Activated CD4-positive, alpha-beta memory T cell treated with anti-CD3 and anti-CD28 coated beads for 36 hours (primary cell): ENCODE measurements around the gene C20orf204. TPM values are rescaled to one million over a fixed set of nuclear protein-coding genes. Genes with fewer than 3 reads are reported as not detected.
"Not testable (repeated sequence)": the region's sequence is repeated elsewhere in the genome, so short reads cannot be mapped to it uniquely, and the experiment has no call there.

ENCODE experiments used
- CTCF ChIA-PET: fragments of 350-600 bp; sonication (Branson Sonifier 250); formaldehyde crosslinking; loops from one replicate; lab custom pipeline; 2021; ENCODE audit warnings: antibody characterized with exemption, inconsistent platforms; lab: Charles Lee
- POLR2A ChIA-PET: fragments of 350-600 bp; sonication (Branson Sonifier 250); formaldehyde crosslinking; loops from one replicate; lab custom pipeline; 2021; ENCODE audit warnings: antibody characterized with exemption; lab: Charles Lee
- DNase-seq: peaks from one replicate; pipeline ENCODE4 v3.0.0-alpha.2; 2020
- H3K27ac Mint-ChIP-seq: one replicate; pipeline ENCODE4 v1.8.0; 2021; ENCODE audit warnings: mixed read lengths
- H3K27me3 Mint-ChIP-seq: one replicate; pipeline ENCODE4 v1.8.0; 2021; ENCODE audit warnings: mixed read lengths
- H3K36me3 Mint-ChIP-seq: one replicate; pipeline ENCODE4 v1.8.0; 2021; ENCODE audit warnings: mixed read lengths
- H3K4me1 Mint-ChIP-seq: one replicate; pipeline ENCODE4 v1.8.0; 2021; ENCODE audit warnings: low read depth, mixed read lengths
- H3K4me3 Mint-ChIP-seq: one replicate; pipeline ENCODE4 v1.8.0; 2021; ENCODE audit warnings: mild to moderate bottlenecking, mixed read lengths
- H3K9me3 Mint-ChIP-seq: one replicate; pipeline ENCODE4 v1.8.0; 2021; ENCODE audit warnings: mixed read lengths
- intact Hi-C: fragments of 100-400 bp; cut with micrococcal nuclease; formaldehyde crosslinking; loops from one replicate; pipeline ENCODE4 v1.15.1; 2023
- microRNA-seq: library from miRNA; unstranded; fragments of <30 nt; microRNA quantifications from one replicate; pipeline ENCODE4 v1.2.0, GENCODE V29; 2022; ENCODE audit warnings: borderline number of aligned reads, borderline microRNAs expressed, borderline replicate concordance
- total RNA-seq, 2 experiments: library from RNA; stranded (reverse); gene quantifications; one replicate each; pipeline ENCODE4 v1.2.3, GENCODE V29; 2021

Gene C20orf204
- total RNA-seq, 2 experiments from 2014 or later, result 3.1 TPM

DNA sequence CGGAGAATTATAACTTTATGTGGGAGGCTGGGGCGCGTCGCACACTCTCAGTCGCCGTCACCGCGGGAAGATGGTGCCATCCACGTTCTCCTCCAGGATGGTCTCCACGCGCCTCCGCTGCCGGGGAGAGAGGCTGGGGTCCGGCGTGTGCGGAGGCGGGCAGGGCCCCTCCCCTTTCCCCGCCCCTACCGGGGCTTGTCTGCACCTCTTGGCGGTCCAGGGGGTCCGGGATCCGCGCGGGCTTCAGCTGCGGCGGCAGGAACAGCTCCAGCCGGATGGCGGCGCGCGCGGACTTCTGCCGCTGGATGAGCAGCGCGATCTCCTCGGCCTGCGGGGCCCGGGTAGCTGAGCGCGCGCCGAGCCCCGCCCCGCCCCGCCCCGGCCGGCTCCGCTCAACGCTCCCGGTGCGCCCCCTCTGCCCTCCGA is 47.4 kb downstream of the C20orf204 start:
- peak; percentile 80 for DNase-seq
- Mint-ChIP-seq H3K4me1 (peaks cover 20% of the 10 kb centered on the region), H3K9me3 (peaks cover 9% of the 10 kb centered on the region), H3K36me3 (no peaks in the 10 kb centered on the region), H3K27ac (no peak overlapping the region), H3K4me3 (peak overlapping the region; percentile 72), H3K27me3 (peaks cover 3% of the 10 kb centered on the region)
- CTCF ChIA-PET, result interaction anchor here (0.6 to 5.1 kb wide), 17 partner anchors 8 to 447 kb away, joined by 3 to 51 read pairs (median 3); partner anchors contain the start of genes NPBWR2 and SAMD10
- intact Hi-C loops, result loop anchor here (1.0 kb wide), 1 partner anchor 37 kb away; no protein-coding TSS in a partner anchor
- POLR2A ChIA-PET, result interaction anchor here (1.3 kb wide), 1 partner anchor 298 kb away, joined by 3 read pairs; no protein-coding TSS in a partner anchor

DNA sequence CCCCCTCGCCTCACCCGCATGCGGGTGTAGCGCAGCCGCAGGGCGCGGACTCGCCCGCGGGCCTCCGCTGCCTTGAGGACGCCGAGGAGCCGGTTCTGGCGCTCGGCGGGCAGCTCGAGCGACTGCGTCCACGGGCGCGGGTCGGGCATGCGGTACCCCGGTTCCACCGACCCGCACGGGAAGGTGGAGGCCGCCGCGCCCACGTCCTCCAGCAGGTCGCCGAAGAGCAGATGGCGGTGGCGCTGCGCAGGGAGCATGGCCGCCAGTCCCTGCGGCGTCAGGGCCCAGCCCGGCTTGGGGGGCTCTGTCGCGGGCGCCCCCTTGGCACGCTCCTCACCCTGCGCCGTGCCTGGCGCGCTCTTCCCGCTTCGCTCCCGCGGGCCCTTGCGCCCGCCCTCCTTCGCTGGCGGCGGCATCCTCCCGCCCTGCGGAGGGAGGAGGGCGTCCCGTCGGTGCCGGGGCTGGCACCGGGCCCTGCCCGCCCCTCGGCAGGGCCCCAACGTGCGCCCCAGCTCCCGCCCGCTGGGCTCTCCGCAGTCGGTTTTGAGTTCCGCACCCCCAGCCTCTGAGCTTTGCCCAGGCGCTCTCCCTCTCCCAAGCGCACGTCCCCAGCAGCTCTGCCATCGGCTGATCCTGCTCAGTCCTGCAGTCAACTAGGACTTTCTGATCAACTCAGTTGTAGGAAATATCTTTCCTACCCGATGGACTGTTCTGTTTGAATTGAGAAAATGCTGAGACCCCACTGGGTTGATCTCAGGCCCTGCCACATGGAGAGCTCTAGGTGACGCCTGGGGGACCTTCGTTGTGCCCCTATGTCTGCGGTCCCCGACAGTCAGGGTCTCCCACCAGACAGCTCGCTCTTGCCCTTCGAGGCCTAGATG is 48.1 kb downstream of the C20orf204 start, which contains the start of gene LKAAEAR1:
TSS of gene LKAAEAR1 (minus strand) at position 595 of the 881 bp plus-strand sequence. CDS start at position 416, 179 bp downstream.
- POLR2A ChIA-PET, result interaction anchor here (1.2 to 1.3 kb wide), 2 partner anchors 219 to 298 kb away, joined by 3 read pairs; partner anchors contain the start of gene TPD52L2
- Mint-ChIP-seq H3K4me1 (peaks cover 20% of the 10 kb centered on the region), H3K27me3 (peaks cover 3% of the 10 kb centered on the region), H3K4me3 (peak within 1 kb of the TSS; percentile 72), H3K9me3 (peaks cover 9% of the 10 kb centered on the region), H3K36me3 (no peaks in the 10 kb centered on the region), H3K27ac (no peak within 1 kb of the TSS)
- DNase-seq, result no peak
- intact Hi-C loops, result loop anchor here (1.0 kb wide), 1 partner anchor 36 kb away; no protein-coding TSS in a partner anchor
- CTCF ChIA-PET, result interaction anchor here (0.6 to 5.1 kb wide), 17 partner anchors 9 to 202 kb away, joined by 3 to 51 read pairs (median 4); partner anchors contain the start of genes NPBWR2 and SAMD10

GRCh38 chr20:64084685-64085152 is 48.7 kb downstream of the C20orf204 start:
- Mint-ChIP-seq H3K36me3 (no peaks in the 10 kb centered on the region), H3K9me3 (peaks cover 9% of the 10 kb centered on the region), H3K27ac (no peak overlapping the region), H3K27me3 (peaks cover 3% of the 10 kb centered on the region), H3K4me3 (peak overlapping the region; percentile 67), H3K4me1 (peaks cover 20% of the 10 kb centered on the region)
- POLR2A ChIA-PET, result interaction anchor here (1.2 kb wide), 1 partner anchor 219 kb away, joined by 3 read pairs; the partner anchor contains the start of gene TPD52L2
- DNase-seq, result no peak
- CTCF ChIA-PET, result interaction anchor here (0.7 to 5.1 kb wide), 5 partner anchors 18 to 201 kb away, joined by 4 to 51 read pairs (median 11); no protein-coding TSS in a partner anchor
- intact Hi-C loops, result no loop called here

DNA sequence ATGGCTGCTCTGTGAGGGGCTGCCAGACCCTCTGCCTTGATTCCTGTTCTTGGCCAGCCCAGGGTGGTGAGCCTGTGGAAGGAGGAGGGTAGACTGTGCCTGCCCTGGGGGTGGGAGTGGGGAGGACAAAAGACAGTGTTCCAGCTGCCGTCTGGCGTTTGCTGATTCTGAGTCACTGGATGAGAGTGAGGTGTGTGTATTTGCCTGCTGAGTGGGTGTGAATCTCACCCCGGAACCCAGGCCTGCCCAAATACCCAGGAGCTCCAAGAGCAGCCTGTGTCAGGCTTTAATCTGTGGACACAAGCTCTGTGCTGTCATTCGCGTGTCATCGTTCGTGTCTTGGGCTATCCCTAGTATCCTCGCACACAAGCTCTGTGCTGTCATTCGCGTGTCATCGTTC is 50.8 kb downstream of the C20orf204 start:
- Mint-ChIP-seq H3K9me3 (peaks cover 9% of the 10 kb centered on the region), H3K4me3 (no peak overlapping the region), H3K36me3 (no peaks in the 10 kb centered on the region), H3K27me3 (peaks cover 3% of the 10 kb centered on the region), H3K4me1 (peaks cover 16% of the 10 kb centered on the region), H3K27ac (no peak overlapping the region)
- CTCF ChIA-PET, result no interaction called here
- intact Hi-C loops, result no loop called here
- POLR2A ChIA-PET, result no interaction called here
- no peak for DNase-seq

- DNase-seq, H3K36me3 Mint-ChIP-seq, intact Hi-C loops, POLR2A ChIA-PET, H3K27me3 Mint-ChIP-seq, H3K4me3 Mint-ChIP-seq, CTCF ChIA-PET, H3K9me3 Mint-ChIP-seq, H3K27ac Mint-ChIP-seq: not testable (repeated sequence)
- H3K4me1 Mint-ChIP-seq, result peaks cover 12% of the 10 kb centered on the region
These were observed 51.3 kb downstream of the C20orf204 start for GRCh38 chr20:64087226-64087825.

DNA sequence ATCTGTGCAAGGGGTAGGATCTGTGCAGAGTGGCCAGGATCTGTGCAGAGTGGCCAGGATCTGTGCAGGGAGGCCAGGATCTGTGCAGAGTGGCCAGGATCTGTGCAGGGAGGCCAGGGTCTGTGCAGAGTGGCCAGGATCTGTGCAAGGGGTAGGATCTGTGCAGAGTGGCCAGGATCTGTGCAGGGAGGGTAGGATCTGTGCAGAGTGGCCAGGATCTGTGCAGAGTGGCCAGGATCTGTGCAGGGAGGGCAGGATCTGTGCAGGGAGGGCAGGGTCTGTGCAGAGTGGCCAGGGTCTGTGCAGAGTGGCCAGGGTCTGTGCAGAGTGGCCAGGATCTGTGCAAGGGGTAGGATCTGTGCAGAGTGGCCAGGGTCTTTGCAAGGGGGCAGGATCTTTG is 52.6 kb downstream of the C20orf204 start:
- POLR2A ChIA-PET, H3K27ac Mint-ChIP-seq, H3K9me3 Mint-ChIP-seq, H3K4me1 Mint-ChIP-seq, intact Hi-C loops, DNase-seq, H3K4me3 Mint-ChIP-seq, H3K27me3 Mint-ChIP-seq, H3K36me3 Mint-ChIP-seq: not testable (repeated sequence)
- CTCF ChIA-PET, result interaction anchor here (1.2 kb wide), 1 partner anchor 13 kb away, joined by 3 read pairs; no protein-coding TSS in a partner anchor

Small RNA genes lying within 50 kb of the gene (microRNA-seq; reads per million reads assigned to microRNA genes)
- gene MIR6813, result 2.8 reads per million

Other genes starting within 250 kb of the C20orf204 start
- gene ZBTB46, start 204.9 kb upstream of the C20orf204 start, total RNA-seq, result 1 to 10 TPM; 4.6 to 5.5 TPM
- gene ABHD16B, start 174.7 kb upstream of the C20orf204 start, total RNA-seq, result not detected
- gene TPD52L2, start 170.9 kb upstream of the C20orf204 start, total RNA-seq, result 10 to 100 TPM; 67.8 to 70.8 TPM
- gene DNAJC5, start 141.1 kb upstream of the C20orf204 start, total RNA-seq, result 10 to 100 TPM; 33.7 to 33.8 TPM
- 10 to 100 TPM; 26.6 to 29.6 TPM for gene UCKL1, start 79.8 kb upstream of the C20orf204 start, total RNA-seq
- gene ZNF512B, start 66.3 kb upstream of the C20orf204 start, total RNA-seq, result 10 to 100 TPM; 12.5 to 13.5 TPM
- 10 to 100 TPM; 23.7 to 24.5 TPM for gene SAMD10, start 56.5 kb upstream of the C20orf204 start, total RNA-seq
- gene PRPF6, start 55.0 kb upstream of the C20orf204 start, total RNA-seq, result 10 to 100 TPM; 62.3 to 63.1 TPM
- not detected for gene SOX18, start 13.5 kb downstream of the C20orf204 start, total RNA-seq
- 10 to 100 TPM; 27.3 to 29.9 TPM for gene TCEA2, start 27.0 kb downstream of the C20orf204 start, total RNA-seq
- 10 to 100 TPM; 43.2 to 44.4 TPM for gene RGS19, start 43.3 kb downstream of the C20orf204 start, total RNA-seq
- under 1 TPM; 0.63 to 0.71 TPM for gene OPRL1, start 43.9 kb downstream of the C20orf204 start, total RNA-seq
- not detected for gene LKAAEAR1, start 48.2 kb downstream of the C20orf204 start, total RNA-seq
- not detected for gene NPBWR2, start 71.4 kb downstream of the C20orf204 start, total RNA-seq
- gene MYT1, start 128.3 kb downstream of the C20orf204 start, total RNA-seq, result not detected
- gene PCMTD2, start 219.6 kb downstream of the C20orf204 start, total RNA-seq, result 10 to 100 TPM; 32.8 to 33.7 TPM